WTC11 (cell line): ENCODE results near the gene PLK2. TPM values are rescaled to one million over a fixed set of nuclear protein-coding genes. Genes with fewer than 3 reads are reported as not detected.

Source experiments
- ATAC-seq: fragments of 200-7000 bp; cut with Tn5 transposase; 2 replicates; pipeline ENCODE4 v1.10.0; 2021; ENCODE audit warnings: mild to moderate bottlenecking, moderate library complexity
- CTCF ChIA-PET: fragments of 300-600 bp; sonication (Branson Sonifier 250); formaldehyde crosslinking; loops from one replicate; lab custom pipeline; 2021; ENCODE audit warnings: antibody characterized with exemption; lab: Charles Lee
- POLR2A ChIA-PET: fragments of 350-600 bp; sonication (Branson Sonifier 250); formaldehyde crosslinking; loops from one replicate; lab custom pipeline; 2021; ENCODE audit warnings: antibody characterized with exemption; lab: Charles Lee
- DNase-seq: peaks from one replicate; pipeline ENCODE4 v3.0.0; 2021; ENCODE audit warnings: low spot score
- H3K27ac Mint-ChIP-seq: 2 replicates; pipeline ENCODE4 v1.8.0; 2021; ENCODE audit warnings: mixed read lengths
- H3K27me3 Mint-ChIP-seq: 2 replicates; pipeline ENCODE4 v1.8.0; 2021; ENCODE audit warnings: low read depth, mild to moderate bottlenecking, moderate library complexity, mixed read lengths
- H3K36me3 Mint-ChIP-seq: 2 replicates; pipeline ENCODE4 v1.8.0; 2021; ENCODE audit warnings: mixed read lengths
- H3K4me1 Mint-ChIP-seq: 2 replicates; pipeline ENCODE4 v1.8.0; 2022; ENCODE audit warnings: mixed read lengths
- H3K4me3 Mint-ChIP-seq: 2 replicates; pipeline ENCODE4 v1.8.0; 2021; ENCODE audit warnings: mild to moderate bottlenecking, moderate library complexity, mixed read lengths
- H3K9me3 Mint-ChIP-seq: 2 replicates; pipeline ENCODE4 v1.8.0; 2021; ENCODE audit warnings: mixed read lengths
- CBFB ChIP-seq: sonication (generic); formaldehyde crosslinking; IDR thresholded peaks from 2 replicates; pipeline ENCODE4 v1.8.1; 2022; ENCODE audit warnings: mild to moderate bottlenecking, low read depth, missing genetic modification reagents
- CTCF ChIP-seq: fragments of 200-600 bp; IDR thresholded peaks from 2 replicates; pipeline ENCODE4 v1.8.0; 2022; ENCODE audit warnings: antibody characterized with exemption
- FOXP1 ChIP-seq: sonication (generic); formaldehyde crosslinking; IDR thresholded peaks from 2 replicates; pipeline ENCODE4 v1.8.0; 2022; ENCODE audit warnings: missing genetic modification reagents, mild to moderate bottlenecking, moderate library complexity, borderline replicate concordance
- FOXP4 ChIP-seq: sonication (generic); formaldehyde crosslinking; IDR thresholded peaks from 2 replicates; pipeline ENCODE4 v1.8.0; 2022; ENCODE audit warnings: mild to moderate bottlenecking, missing genetic modification reagents
- MYBL2 ChIP-seq: sonication (generic); formaldehyde crosslinking; IDR thresholded peaks from 2 replicates; pipeline ENCODE4 v1.8.1; 2023; ENCODE audit warnings: mild to moderate bottlenecking, moderate library complexity, missing genetic modification reagents
- SMAD3 ChIP-seq: sonication (generic); formaldehyde crosslinking; IDR thresholded peaks from 2 replicates; pipeline ENCODE4 v1.8.0; 2022; ENCODE audit warnings: missing genetic modification reagents, mild to moderate bottlenecking, borderline replicate concordance
- TCF7 ChIP-seq: sonication (generic); formaldehyde crosslinking; IDR thresholded peaks from 2 replicates; pipeline ENCODE4 v1.8.0; 2022; ENCODE audit warnings: mild to moderate bottlenecking, low read depth, missing genetic modification reagents, moderate library complexity
- ZNF317 ChIP-seq: sonication (generic); formaldehyde crosslinking; IDR thresholded peaks from 2 replicates; pipeline ENCODE4 v1.8.1; 2023; ENCODE audit warnings: low read depth, mild to moderate bottlenecking, moderate library complexity, missing genetic modification reagents, borderline replicate concordance
- total RNA-seq: library from RNA; stranded (reverse); gene quantifications from 3 replicates; pipeline ENCODE4 v1.2.3, GENCODE V29; 2021
- TF ChIP-seq, protein P1 (sequence below): fragments of 250-450 bp; sonication (Bioruptor Pico); IDR thresholded peaks from 2 replicates; pipeline ENCODE4 v1.8.0; 2021; ENCODE audit warnings: mild to moderate bottlenecking
- TF ChIP-seq, protein P2 (sequence below): sonication (generic); formaldehyde crosslinking; IDR thresholded peaks from 2 replicates; pipeline ENCODE4 v1.8.1; 2023; ENCODE audit warnings: mild to moderate bottlenecking, missing genetic modification reagents

Gene PLK2
- total RNA-seq, 1 experiment from 2014 or later, result 37.1 TPM

GRCh38 chr5:58405175-58405574 lies 54.7 kb downstream of the PLK2 start (continued):
- TF ChIP-seq, protein P1, sequence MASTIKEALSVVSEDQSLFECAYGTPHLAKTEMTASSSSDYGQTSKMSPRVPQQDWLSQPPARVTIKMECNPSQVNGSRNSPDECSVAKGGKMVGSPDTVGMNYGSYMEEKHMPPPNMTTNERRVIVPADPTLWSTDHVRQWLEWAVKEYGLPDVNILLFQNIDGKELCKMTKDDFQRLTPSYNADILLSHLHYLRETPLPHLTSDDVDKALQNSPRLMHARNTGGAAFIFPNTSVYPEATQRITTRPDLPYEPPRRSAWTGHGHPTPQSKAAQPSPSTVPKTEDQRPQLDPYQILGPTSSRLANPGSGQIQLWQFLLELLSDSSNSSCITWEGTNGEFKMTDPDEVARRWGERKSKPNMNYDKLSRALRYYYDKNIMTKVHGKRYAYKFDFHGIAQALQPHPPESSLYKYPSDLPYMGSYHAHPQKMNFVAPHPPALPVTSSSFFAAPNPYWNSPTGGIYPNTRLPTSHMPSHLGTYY (CRISPR knock-in tag), result no peak

DNA sequence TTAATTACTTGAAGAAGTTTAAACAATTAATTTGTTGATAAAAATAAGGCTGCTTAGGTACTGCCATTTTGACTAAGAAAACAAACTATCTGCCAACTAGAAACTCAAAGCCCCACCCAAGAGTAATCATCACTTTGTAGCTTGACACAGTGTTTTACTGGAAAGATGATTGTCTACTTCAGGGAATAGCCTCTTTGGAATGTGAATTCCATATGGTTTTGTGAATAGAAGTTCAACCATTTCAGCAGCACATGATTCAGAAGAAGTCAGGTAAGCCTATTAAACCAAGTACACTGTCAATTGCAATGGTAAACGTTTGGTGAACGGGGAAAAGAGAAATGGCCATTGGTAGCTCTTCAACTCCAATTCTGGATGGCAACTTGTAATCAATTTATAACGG lies 55.2 kb downstream of the PLK2 start:
- TF ChIP-seq CBFB (CRISPR knock-in tag), result no peak
- no peak for TF ChIP-seq FOXP4
- TF ChIP-seq SMAD3 (CRISPR knock-in tag), result no peak
- TF ChIP-seq TCF7, result no peak
- no peak for TF ChIP-seq MYBL2 (CRISPR knock-in tag)
- no peak for TF ChIP-seq CTCF
- TF ChIP-seq, protein P2, sequence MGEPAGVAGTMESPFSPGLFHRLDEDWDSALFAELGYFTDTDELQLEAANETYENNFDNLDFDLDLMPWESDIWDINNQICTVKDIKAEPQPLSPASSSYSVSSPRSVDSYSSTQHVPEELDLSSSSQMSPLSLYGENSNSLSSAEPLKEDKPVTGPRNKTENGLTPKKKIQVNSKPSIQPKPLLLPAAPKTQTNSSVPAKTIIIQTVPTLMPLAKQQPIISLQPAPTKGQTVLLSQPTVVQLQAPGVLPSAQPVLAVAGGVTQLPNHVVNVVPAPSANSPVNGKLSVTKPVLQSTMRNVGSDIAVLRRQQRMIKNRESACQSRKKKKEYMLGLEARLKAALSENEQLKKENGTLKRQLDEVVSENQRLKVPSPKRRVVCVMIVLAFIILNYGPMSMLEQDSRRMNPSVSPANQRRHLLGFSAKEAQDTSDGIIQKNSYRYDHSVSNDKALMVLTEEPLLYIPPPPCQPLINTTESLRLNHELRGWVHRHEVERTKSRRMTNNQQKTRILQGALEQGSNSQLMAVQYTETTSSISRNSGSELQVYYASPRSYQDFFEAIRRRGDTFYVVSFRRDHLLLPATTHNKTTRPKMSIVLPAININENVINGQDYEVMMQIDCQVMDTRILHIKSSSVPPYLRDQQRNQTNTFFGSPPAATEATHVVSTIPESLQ, result no peak
- no peak for TF ChIP-seq FOXP1 (CRISPR knock-in tag)
- TF ChIP-seq, protein P1 (CRISPR knock-in tag), result no peak
- no peak for TF ChIP-seq ZNF317
- Mint-ChIP-seq H3K36me3 (no peaks in the 10 kb centered on the region; the same call in 1 of the 2 replicates), H3K4me3 (no peak overlapping the region), H3K27ac (no peak overlapping the region), H3K4me1 (peaks cover 69% of the 10 kb centered on the region), H3K27me3 (peaks cover 6% of the 10 kb centered on the region), H3K9me3 (peaks cover 3% of the 10 kb centered on the region; the same call in 1 of the 2 replicates)
- ChIA-PET POLR2A (no interaction called here), CTCF (no interaction called here)
- ATAC-seq, result no peak
- DNase-seq, result no peak

Other genes with a start within 250 kb of the PLK2 start
- not detected in 3 replicates for gene GAPT, start 31.3 kb upstream of the PLK2 start, total RNA-seq
- 13.3 to 22.7 TPM (median 20.4 TPM) in 3 replicates for gene RAB3C, start 123.0 kb upstream of the PLK2 start, total RNA-seq